K562 (cell line): Measurements from ENCODE around the gene ZBP1. TPM values are rescaled to one million over a fixed set of nuclear protein-coding genes. Genes with fewer than 3 reads are reported as not detected.

Experiments used
- ATAC-seq: fragments of 200-7000 bp; cut with Tn5 transposase; 3 replicates; pipeline ENCODE4 v1.9.1; 2020; ENCODE audit warnings: moderate library complexity
- Bru-seq: library from RNA; stranded (reverse); fragments of 400-500 nt; gene quantifications from one replicate; lab custom pipeline; 2021; lab: Mats Ljungman, UMichigan
- BruChase-seq, 2 experiments: library from RNA; stranded (reverse); fragments of 400-500 nt; gene quantifications; one replicate each; lab custom pipeline; 2021; lab: Mats Ljungman, UMichigan
- BruUV-seq: library from RNA; stranded (reverse); fragments of 400-500 nt; replicated peaks from 2 replicates; lab custom pipeline; 2021; lab: Mats Ljungman, UMichigan
- CTCF ChIA-PET: fragments of 300-600 bp; formaldehyde crosslinking; extraction: SDS; loops from one replicate; lab custom pipeline; 2021; ENCODE audit warnings: low intra/inter-chr PET ratio; lab: Yijun Ruan, JAX
- POLR2A ChIA-PET: fragments of 300-600, 350-650 bp; sonication (Branson Sonifier 250); formaldehyde crosslinking; extraction: SDS; loops from one replicate; lab custom pipeline; 2021; ENCODE audit warnings: antibody characterized with exemption, inconsistent platforms; lab: Yijun Ruan, JAX
- DNase-seq, 4 experiments: peaks; one replicate each; pipeline versions ENCODE4 v3.0.0 to v3.0.0-alpha.2; 2011 to 2018; ENCODE audit warnings: low spot score in 3 of 4, mixed read lengths in 3 of 4; ENCODE audit errors: extremely low read depth in 1 of 4
- FAIRE-seq: peaks from 2 replicates; lab custom pipeline; 2011; peaks lifted over from hg19 to GRCh38; lab: Jason Lieb, UNC
- H2AFZ ChIP-seq: 2 replicates; pipeline ENCODE4 v1.6.0; 2011; ENCODE audit warnings: low read depth, low read length, control low read depth, inconsistent platforms
- H3K27ac ChIP-seq: fragments of 200-600 bp; 3 replicates; pipeline ENCODE4 v1.8.0; 2011; ENCODE audit warnings: low read depth, mild to moderate bottlenecking, control low read depth, inconsistent platforms, low read length, moderate library complexity, mixed read lengths; ENCODE audit errors: extremely low read depth
- H3K27me3 ChIP-seq, 2 experiments: fragments of 300-600 bp in 1 of 2; 2 replicates in 1 of 2; 3 replicates in 1 of 2; pipeline versions ENCODE4 v1.6.0 to v1.8.0; 2011; ENCODE audit warnings: inconsistent platforms in 2 of 2, low read length in 2 of 2, mild to moderate bottlenecking in 1 of 2, mixed read lengths in 1 of 2, moderate library complexity in 1 of 2; ENCODE audit not compliant: control insufficient read depth in 2 of 2, insufficient read depth in 2 of 2
- H3K36me3 ChIP-seq: fragments of 300-600 bp; 3 replicates; pipeline ENCODE4 v1.8.0; 2011; ENCODE audit warnings: mild to moderate bottlenecking, low read length, inconsistent platforms; ENCODE audit not compliant: control insufficient read depth, insufficient read depth
- H3K4me1 ChIP-seq, 2 experiments: fragments of 200-600 bp in 1 of 2; replicated peaks in 1 of 2; 2 replicates in 1 of 2; 3 replicates in 1 of 2; pipeline versions ENCODE4 v1.5.1 to v1.8.0; 2011; ENCODE audit warnings: inconsistent platforms in 2 of 2, low read length in 2 of 2, mild to moderate bottlenecking in 1 of 2, mixed read lengths in 1 of 2, moderate library complexity in 1 of 2; ENCODE audit not compliant: control insufficient read depth in 2 of 2, insufficient read depth in 2 of 2
- H3K4me2 ChIP-seq: 2 replicates; pipeline ENCODE4 v1.6.1; 2011; ENCODE audit warnings: low read length, control low read depth, inconsistent platforms, mixed read lengths; ENCODE audit not compliant: insufficient read depth
- H3K4me3 ChIP-seq: fragments of 200-600 bp; sonication (generic), shearing (Covaris generic); 2 replicates; pipeline ENCODE4 v1.5.1; 2016; ENCODE audit warnings: control low read depth, inconsistent platforms
- H3K79me2 ChIP-seq: fragments of 200-600 bp; 3 replicates; pipeline ENCODE4 v1.8.0; 2011; ENCODE audit warnings: low read length, inconsistent platforms; ENCODE audit not compliant: control insufficient read depth, insufficient read depth
- H3K9ac ChIP-seq, 2 experiments: 2 replicates each; pipeline versions ENCODE4 v1.6.0 to v1.6.1; 2011; ENCODE audit warnings: low read depth in 2 of 2, low read length in 2 of 2, control low read depth in 1 of 2, inconsistent platforms in 1 of 2, mild to moderate bottlenecking in 1 of 2, mixed read lengths in 1 of 2; ENCODE audit not compliant: insufficient read depth in 1 of 2
- H3K9me1 ChIP-seq: one replicate; pipeline ENCODE4 v1.6.0; 2011; ENCODE audit warnings: inconsistent platforms, mild to moderate bottlenecking, low read length, moderate library complexity; ENCODE audit not compliant: control insufficient read depth, insufficient read depth
- H3K9me3 ChIP-seq: replicated peaks from 2 replicates; pipeline ENCODE4 v1.5.1; 2011; ENCODE audit warnings: low read depth, low read length, inconsistent platforms; ENCODE audit not compliant: control insufficient read depth, insufficient read depth
- H4K20me1 ChIP-seq: replicated peaks from 2 replicates; pipeline ENCODE4 v1.6.1; 2011; ENCODE audit warnings: low read length, inconsistent platforms, mixed read lengths; ENCODE audit not compliant: control insufficient read depth, insufficient read depth
- ARHGAP35 ChIP-seq: fragments of 450-650 bp; IDR thresholded peaks from 2 replicates; pipeline ENCODE4 v1.6.1; 2018; ENCODE audit not compliant: partially characterized antibody
- BRD4 ChIP-seq: fragments of 200-600 bp; sonication (generic); IDR thresholded peaks from 2 replicates; pipeline ENCODE4 v1.6.1; 2017; ENCODE audit warnings: inconsistent platforms
- BRF2 ChIP-seq: IDR thresholded peaks from 3 replicates; pipeline ENCODE4 v1.6.1; 2011; ENCODE audit warnings: borderline replicate concordance, mild to moderate bottlenecking; ENCODE audit not compliant: insufficient read length, insufficient read depth
- KDM1A ChIP-seq, 2 experiments: fragments of 450-650 bp; IDR thresholded peaks; 2 replicates each; pipeline ENCODE4 v1.6.1; 2016; ENCODE audit warnings: mild to moderate bottlenecking in 2 of 2
- MAFK ChIP-seq: IDR thresholded peaks from 2 replicates; pipeline ENCODE4 v1.6.1; 2011; ENCODE audit warnings: low read length, improper control_type of control experiment
- NFE2 ChIP-seq: IDR thresholded peaks from 2 replicates; pipeline ENCODE4 v1.6.1; 2014; ENCODE audit warnings: antibody characterized with exemption, low read depth
- RBM15 ChIP-seq: fragments of 200-400 bp; formaldehyde crosslinking; IDR thresholded peaks from 2 replicates; pipeline ENCODE4 v1.6.1; 2018; ENCODE audit warnings: mild to moderate bottlenecking, low read length, moderate library complexity; ENCODE audit not compliant: insufficient read depth
- RNF2 ChIP-seq: sonication (generic); IDR thresholded peaks from 2 replicates; pipeline ENCODE4 v1.6.1; 2016
- ZBTB5 ChIP-seq: fragments of 450-650 bp; IDR thresholded peaks from 2 replicates; pipeline ENCODE4 v1.6.1; 2017; ENCODE audit warnings: antibody characterized with exemption
- ZEB2 ChIP-seq: fragments of 450-650 bp; IDR thresholded peaks from 2 replicates; pipeline ENCODE4 v1.6.1; 2016
- ZNF124 ChIP-seq: sonication (generic); formaldehyde crosslinking; IDR thresholded peaks from 2 replicates; pipeline ENCODE4 v1.8.1; 2022; ENCODE audit warnings: missing genetic modification reagents
- ZNF253 ChIP-seq: fragments of 250-450 bp; sonication (Bioruptor Pico); conservative IDR thresholded peaks from 2 replicates; pipeline ENCODE4 v1.6.1; 2021; ENCODE audit warnings: mild to moderate bottlenecking
- whole genome bisulfite sequencing: fragments of 100-300 bp; shearing (Covaris generic); methylation state at CpG from one replicate; pipeline ENCODE4 v1.1.6; 2016; ENCODE audit warnings: low coverage, mixed read lengths; ENCODE audit not compliant: insufficient coverage; ENCODE audit errors: missing lambda C conversion rate; 5-methylcytosine and 5-hydroxymethylcytosine counted together
- in situ Hi-C: fragments of 300-500 bp; cut with MboI; formaldehyde crosslinking; loops from 4 replicates; pipeline ENCODE4 v1.15.0; 2018; ENCODE audit warnings: inconsistent platforms, mixed read lengths
- intact Hi-C: fragments of 100-400 bp; cut with micrococcal nuclease; formaldehyde crosslinking; loops from 2 replicates; pipeline ENCODE4 v1.14.2; 2022
- long read RNA-seq, 3 experiments: library from polyadenylated mRNA in 2 of 3; library from RNA in 1 of 3; unstranded in 2 of 3; stranded (forward) in 1 of 3; transcript quantifications; one replicate each; pipeline ENCODE4 v2.0.0, GENCODE V29; 2019 to 2022
- polyA minus RNA-seq, 3 experiments: library from RNA; depleted of rRNA, polyadenylated mRNA; stranded (reverse); fragments of >200 nt; gene quantifications; 2 replicates each; pipeline ENCODE4 v1.2.3, GENCODE V29; 2011
- polyA plus RNA-seq, 8 experiments: library from polyadenylated mRNA; depleted of rRNA in 4 of 8; stranded (reverse) in 5 of 8; unstranded in 3 of 8; fragments of >200 nt; fragmentation: Nextera tagmentation in 2 of 8; fragmentation: Illumina TruSeq in 1 of 8; extraction: Ambion mirVana in 2 of 8; extraction: Trizol in 1 of 8; gene quantifications; 2 replicates each; pipeline versions ENCODE4 v1.2.1 to v1.2.3, GENCODE V29; 2011 to 2014; ENCODE audit warnings: inconsistent platforms in 1 of 8, missing spikeins in 1 of 8
- total RNA-seq, 7 experiments: library from RNA; depleted of rRNA in 6 of 7; stranded (reverse); fragments of >200 nt in 6 of 7; fragmentation: Illumina TruSeq in 2 of 7; extraction: Trizol in 2 of 7; gene quantifications; 2 replicates each; pipeline versions ENCODE4 v1.2.1 to v1.2.3, GENCODE V29; 2011 to 2021; ENCODE audit warnings: low replicate concordance in 1 of 7
- TF ChIP-seq, protein P1 (sequence below): sonication (generic); formaldehyde crosslinking; IDR thresholded peaks from 2 replicates; pipeline ENCODE4 v1.8.0; 2022; ENCODE audit warnings: missing genetic modification reagents, mild to moderate bottlenecking, borderline replicate concordance
- TF ChIP-seq, protein P2 (sequence below): sonication (generic); formaldehyde crosslinking; IDR thresholded peaks from 2 replicates; pipeline ENCODE4 v1.8.0; 2022; ENCODE audit warnings: mild to moderate bottlenecking, missing genetic modification reagents

ZBP1 gene
- not detected in 2 replicates for total RNA-seq (2011; cell fraction: chromatin; rRNA removed; ENCODE audit: low replicate concordance)
- total RNA-seq (2011; cell fraction: nucleolus; rRNA removed), result not detected in 2 replicates
- total RNA-seq (2011; cell fraction: nucleoplasm; rRNA removed), result not detected in 2 replicates
- total RNA-seq (2014; rRNA removed) (not detected in 2 replicates), total RNA-seq (2014; rRNA removed; fragmentation: Illumina TruSeq; extraction: Trizol) (not detected in 2 replicates), total RNA-seq (2015; rRNA removed; fragmentation: Illumina TruSeq; extraction: Trizol) (not detected in 2 replicates), total RNA-seq (2021) (not detected in 2 replicates), polyA plus RNA-seq (2011; rRNA removed) (not detected in 2 replicates), polyA plus RNA-seq (2014; fragmentation: Illumina TruSeq; extraction: Trizol) (not detected in 2 replicates), polyA plus RNA-seq (2014; fragmentation: Nextera tagmentation; extraction: Ambion mirVana) (not detected), polyA plus RNA-seq (2014; rRNA removed) (not detected in 2 replicates), polyA minus RNA-seq (2011; rRNA and poly(A)+ RNA removed) (not detected in 2 replicates), Bru-seq, nascent RNA (not detected), BruChase-seq, experiment 1, labeled RNA remaining after a 2-hour chase (not detected), BruChase-seq, experiment 2, labeled RNA remaining after a 6-hour chase (not detected)
- polyA plus RNA-seq (2011; cell fraction: cytosol; rRNA removed), result not detected in 2 replicates
- not detected in 2 replicates for polyA plus RNA-seq (2011; cell fraction: nucleus; rRNA removed)
- not detected in 2 replicates for polyA plus RNA-seq (2012)
- polyA minus RNA-seq (2011; cell fraction: cytosol; rRNA and poly(A)+ RNA removed), result not detected in 2 replicates
- not detected in 2 replicates for polyA minus RNA-seq (2011; cell fraction: nucleus; rRNA and poly(A)+ RNA removed)
- long read RNA-seq, experiment 1, result 0 reads
- long read RNA-seq, experiment 2, result 0 reads
- long read RNA-seq, experiment 3, result 0 reads

GRCh38 chr20:57620274-57620990, at the start of gene ZBP1:
Gene ZBP1 (minus strand): TSS chr20:57620426. CDS start chr20:57620295, 131 bp downstream.
- Histone ChIP-seq H3K4me3 (no peak within 1 kb of the TSS), H4K20me1 (peaks cover 11% of the 10 kb centered on the region), H3K9ac (no peak within 1 kb of the TSS; a peak in 1 of 4 replicates), H3K27me3 (peaks cover 24 to 71% of the 10 kb centered on the region in 2 experiments; a peak in 4 of 5 replicates), H3K79me2 (no peaks in the 10 kb centered on the region), H3K9me1 (no peaks in the 10 kb centered on the region), H3K4me2 (no peak within 1 kb of the TSS), H3K4me1 (peaks cover 0 to 3% of the 10 kb centered on the region in 2 experiments; a peak in 4 of 5 replicates), H3K9me3 (no peaks in the 10 kb centered on the region), H2AFZ (no peak within 1 kb of the TSS), H3K36me3 (no peaks in the 10 kb centered on the region), H3K27ac (no peak within 1 kb of the TSS)
- intact Hi-C loops (no loop called here), in situ Hi-C loops (loop anchor here (25.0 kb wide), 1 partner anchor 592 kb away; no protein-coding TSS in a partner anchor)
- no TSS peak for BruUV-seq
- WGBS, result 5% methylated on average over 15 of the region's 18 CpGs
- ChIA-PET CTCF (no interaction called here), POLR2A (interaction anchor here (0.7 kb wide), 1 partner anchor 319 kb away, joined by 3 read pairs; no protein-coding TSS in a partner anchor)
- ATAC-seq, result no peak
- no peak for FAIRE-seq
- DNase-seq, result no peak
- TF ChIP-seq NFE2, result no peak
- TF ChIP-seq KDM1A (IDR thresholded peaks at IDR 0.05), result no peak
- TF ChIP-seq ZBTB5, result no peak
- TF ChIP-seq, protein P1, sequence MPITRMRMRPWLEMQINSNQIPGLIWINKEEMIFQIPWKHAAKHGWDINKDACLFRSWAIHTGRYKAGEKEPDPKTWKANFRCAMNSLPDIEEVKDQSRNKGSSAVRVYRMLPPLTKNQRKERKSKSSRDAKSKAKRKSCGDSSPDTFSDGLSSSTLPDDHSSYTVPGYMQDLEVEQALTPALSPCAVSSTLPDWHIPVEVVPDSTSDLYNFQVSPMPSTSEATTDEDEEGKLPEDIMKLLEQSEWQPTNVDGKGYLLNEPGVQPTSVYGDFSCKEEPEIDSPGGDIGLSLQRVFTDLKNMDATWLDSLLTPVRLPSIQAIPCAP (CRISPR knock-in tag), result no peak
- no peak for TF ChIP-seq BRF2
- TF ChIP-seq BRD4, result no peak
- no peak for TF ChIP-seq ARHGAP35
- no peak for TF ChIP-seq RNF2
- no peak for TF ChIP-seq MAFK
- TF ChIP-seq RBM15, result no peak
- TF ChIP-seq ZEB2, result no peak
- TF ChIP-seq, protein P2, sequence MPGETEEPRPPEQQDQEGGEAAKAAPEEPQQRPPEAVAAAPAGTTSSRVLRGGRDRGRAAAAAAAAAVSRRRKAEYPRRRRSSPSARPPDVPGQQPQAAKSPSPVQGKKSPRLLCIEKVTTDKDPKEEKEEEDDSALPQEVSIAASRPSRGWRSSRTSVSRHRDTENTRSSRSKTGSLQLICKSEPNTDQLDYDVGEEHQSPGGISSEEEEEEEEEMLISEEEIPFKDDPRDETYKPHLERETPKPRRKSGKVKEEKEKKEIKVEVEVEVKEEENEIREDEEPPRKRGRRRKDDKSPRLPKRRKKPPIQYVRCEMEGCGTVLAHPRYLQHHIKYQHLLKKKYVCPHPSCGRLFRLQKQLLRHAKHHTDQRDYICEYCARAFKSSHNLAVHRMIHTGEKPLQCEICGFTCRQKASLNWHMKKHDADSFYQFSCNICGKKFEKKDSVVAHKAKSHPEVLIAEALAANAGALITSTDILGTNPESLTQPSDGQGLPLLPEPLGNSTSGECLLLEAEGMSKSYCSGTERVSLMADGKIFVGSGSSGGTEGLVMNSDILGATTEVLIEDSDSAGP (CRISPR knock-in tag), result no peak
- TF ChIP-seq ZNF124 (CRISPR knock-in tag), result no peak
- no peak for TF ChIP-seq ZNF253 (CRISPR knock-in tag)
